GM12801 (cell line): Measurements from ENCODE around the gene SNTA1.

Source experiments
- TF ChIP-seq, protein P1 (sequence below): IDR thresholded peaks from one replicate; pipeline ENCODE4 v1.5.1; 2011; ENCODE audit warnings: control low read depth; ENCODE audit not compliant: insufficient read length; ENCODE audit errors: extremely low read depth

The SNTA1 gene

DNA sequence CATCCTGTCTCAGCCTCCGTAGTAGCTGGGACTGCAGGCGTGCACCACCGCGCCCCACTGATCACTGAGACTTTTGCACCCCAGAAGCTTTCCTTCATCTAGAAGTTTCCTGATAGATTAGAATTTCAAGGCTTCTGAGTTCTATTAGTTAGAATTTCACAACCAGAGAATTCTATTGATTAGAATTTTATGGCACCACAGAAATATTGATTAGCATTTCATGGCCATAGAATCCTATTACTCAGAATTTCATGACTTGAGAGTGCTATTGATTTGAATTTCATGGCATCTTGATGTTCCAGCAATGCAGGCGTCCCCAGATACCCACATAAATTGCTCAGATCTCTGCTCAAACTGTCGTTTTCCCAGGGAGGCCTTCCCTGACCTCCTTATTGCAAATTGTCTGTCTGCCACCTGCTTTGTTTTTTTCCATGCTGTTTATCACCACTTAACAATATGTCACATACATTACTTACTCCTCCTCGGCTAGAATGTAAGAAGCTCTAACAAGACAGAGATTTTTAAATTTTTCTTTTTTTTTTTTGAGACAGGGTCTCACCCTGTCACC, 29.4 kb upstream of the SNTA1 start:
- TF ChIP-seq, protein P1, sequence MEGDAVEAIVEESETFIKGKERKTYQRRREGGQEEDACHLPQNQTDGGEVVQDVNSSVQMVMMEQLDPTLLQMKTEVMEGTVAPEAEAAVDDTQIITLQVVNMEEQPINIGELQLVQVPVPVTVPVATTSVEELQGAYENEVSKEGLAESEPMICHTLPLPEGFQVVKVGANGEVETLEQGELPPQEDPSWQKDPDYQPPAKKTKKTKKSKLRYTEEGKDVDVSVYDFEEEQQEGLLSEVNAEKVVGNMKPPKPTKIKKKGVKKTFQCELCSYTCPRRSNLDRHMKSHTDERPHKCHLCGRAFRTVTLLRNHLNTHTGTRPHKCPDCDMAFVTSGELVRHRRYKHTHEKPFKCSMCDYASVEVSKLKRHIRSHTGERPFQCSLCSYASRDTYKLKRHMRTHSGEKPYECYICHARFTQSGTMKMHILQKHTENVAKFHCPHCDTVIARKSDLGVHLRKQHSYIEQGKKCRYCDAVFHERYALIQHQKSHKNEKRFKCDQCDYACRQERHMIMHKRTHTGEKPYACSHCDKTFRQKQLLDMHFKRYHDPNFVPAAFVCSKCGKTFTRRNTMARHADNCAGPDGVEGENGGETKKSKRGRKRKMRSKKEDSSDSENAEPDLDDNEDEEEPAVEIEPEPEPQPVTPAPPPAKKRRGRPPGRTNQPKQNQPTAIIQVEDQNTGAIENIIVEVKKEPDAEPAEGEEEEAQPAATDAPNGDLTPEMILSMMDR, result no peak

DNA sequence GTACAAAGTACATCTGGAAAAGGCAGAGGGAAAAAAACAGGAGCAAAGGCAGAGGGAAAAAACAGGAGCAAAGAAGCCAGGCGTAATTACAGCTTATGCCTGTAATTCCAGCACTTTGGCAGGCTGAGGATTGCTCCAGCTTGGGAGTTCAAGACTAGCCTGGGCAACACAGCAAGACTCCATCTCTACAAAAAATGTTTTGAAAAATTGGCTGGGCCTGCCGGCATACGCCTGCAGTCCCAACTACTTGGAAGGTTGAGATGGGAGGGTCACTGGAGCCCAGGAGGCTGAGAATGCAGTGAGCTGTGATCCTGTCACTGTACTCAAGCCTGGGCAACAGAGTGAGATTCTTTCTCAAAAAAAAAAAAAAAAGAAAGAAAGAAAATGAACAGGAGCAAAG, 27.3 kb upstream of the SNTA1 start:
- TF ChIP-seq, protein P1, result no peak

DNA sequence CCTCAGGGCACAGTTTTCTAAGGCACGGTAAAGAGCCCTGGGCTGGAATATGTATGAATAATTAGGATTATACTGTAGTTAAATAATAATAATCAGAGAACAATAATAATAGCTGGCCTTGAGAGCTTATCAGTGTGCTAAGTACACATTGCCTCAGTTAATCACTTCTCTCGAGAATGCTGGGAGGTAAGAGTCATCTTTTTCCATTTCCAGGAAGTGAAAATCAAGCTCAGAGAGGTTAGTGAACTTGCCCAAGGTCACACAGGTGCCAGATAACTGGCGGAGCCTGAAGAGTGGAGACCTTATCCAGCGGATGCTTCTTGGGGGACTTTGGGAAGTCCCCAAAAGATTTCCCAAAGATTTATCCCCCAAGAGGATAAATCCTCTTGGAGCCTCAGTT, 26.9 kb upstream of the SNTA1 start:
- TF ChIP-seq, protein P1, result no peak

DNA sequence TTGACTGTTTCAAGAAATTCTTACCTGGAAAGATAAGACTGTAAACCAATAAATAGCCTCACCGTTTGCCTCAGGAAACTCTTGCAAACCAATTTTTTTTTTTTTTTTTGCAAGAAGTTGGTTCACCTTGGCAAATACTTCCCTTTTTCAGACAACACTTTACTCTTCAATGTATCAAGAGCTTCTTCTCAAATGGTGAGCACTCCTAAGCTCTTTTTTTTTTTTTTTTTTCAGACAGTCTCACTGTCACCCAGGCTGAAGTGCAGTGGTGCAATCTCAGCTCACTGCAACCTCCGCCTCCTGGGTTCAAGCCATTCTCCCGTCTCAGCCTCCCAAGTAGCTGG, 22.7 kb upstream of the SNTA1 start:
- TF ChIP-seq, protein P1, result no peak

DNA sequence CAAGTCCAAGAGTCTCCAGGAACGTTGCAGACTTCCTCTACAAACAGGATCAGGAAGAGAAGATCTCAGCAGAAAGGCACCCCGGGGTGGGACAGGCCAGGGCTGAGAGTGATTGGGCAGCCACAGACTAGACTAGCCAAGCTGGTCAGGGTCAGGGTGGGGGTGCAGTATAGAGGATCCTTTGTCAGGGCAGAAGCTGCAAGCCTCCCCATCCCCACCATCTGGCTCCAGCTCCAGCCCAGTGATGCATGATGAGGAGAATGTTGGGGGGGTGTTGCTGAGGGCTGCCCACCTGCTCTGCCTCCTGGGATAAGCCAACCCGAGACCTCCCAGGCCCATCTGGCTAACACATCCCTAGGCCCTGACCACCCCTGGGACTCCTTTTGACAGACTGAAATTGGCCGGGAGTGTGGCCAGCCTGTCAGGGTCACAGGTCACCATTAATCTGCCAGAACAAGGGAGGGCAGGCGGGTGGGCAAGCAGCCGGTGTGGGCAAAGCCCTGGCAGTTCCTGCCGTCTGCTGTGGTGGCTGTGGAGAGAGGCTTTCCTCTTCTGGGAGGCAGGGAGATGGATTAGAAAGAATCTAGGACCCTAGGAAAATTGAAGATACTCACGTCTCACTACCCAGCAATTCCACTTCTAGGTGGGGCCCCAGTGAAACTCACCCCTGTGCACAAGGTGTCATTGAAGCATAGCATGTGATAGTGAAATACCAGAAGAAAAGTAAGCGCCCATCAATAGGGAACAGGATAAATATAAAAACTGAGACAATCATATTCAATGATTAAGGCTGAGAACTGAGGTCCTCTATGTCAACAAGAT, 22.1 kb upstream of the SNTA1 start:
- TF ChIP-seq, protein P1, result no peak

DNA sequence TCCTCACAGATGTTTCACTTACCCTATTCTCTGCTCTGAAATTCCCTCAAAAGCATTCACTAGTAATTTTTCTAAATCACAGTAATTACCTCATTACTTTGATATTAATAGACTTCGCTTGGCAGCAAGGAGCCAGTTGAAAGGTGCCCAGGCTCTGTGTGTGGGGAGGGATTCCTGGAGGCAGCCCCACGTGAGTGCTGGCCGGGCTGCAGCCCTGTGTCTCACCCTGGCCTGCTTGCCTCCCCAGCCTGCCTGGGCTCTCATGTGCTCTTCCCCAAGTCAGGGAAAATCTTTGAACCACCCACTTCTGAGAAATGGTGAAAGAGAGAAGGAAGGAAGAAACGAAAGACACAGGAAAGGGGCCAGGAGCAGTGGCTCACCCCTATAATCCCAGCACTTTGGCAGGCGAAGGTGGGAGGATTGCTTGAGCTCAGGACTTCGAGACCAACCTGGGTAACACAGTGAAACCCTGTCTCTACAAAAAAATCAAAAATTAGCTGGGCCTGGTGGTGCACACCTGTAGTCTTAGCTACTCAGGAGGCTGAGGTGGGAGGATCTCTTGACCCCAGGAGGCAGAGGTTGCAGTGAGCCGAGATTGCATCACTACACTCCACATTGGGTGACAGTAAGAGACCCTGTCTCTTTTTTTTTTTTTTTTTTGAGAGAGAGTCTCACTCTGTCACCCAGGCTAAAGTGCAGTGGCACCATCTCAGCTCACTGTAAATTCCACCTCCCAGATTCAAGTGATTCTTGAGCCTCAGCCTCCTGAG, 20.0 kb upstream of the SNTA1 start:
- TF ChIP-seq, protein P1, result no peak

DNA sequence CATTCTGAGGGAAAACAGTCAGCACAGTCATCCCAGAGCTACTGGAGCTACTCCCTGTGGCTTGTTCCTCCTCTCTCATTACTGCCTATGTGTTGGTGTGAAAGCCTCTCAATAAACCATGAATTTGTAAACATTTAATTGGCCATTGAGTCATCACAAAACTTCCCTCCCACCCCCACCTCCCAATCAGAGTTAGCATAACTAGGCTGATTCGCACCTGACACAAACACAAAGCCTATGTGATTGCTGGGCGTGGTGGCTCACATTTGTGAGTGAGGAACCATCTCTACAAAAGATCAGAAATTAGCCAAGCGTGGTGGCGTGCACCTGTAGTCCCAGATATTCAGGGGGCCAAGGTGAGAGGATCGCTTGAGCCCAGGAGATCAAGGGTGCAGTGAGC, 17.1 kb upstream of the SNTA1 start:
- TF ChIP-seq, protein P1, result no peak
